Mesothelial cell of epicardium (in vitro differentiated cells): ENCODE data around the gene ARHGAP18. TPM values are rescaled to one million over a fixed set of nuclear protein-coding genes. Genes with fewer than 3 reads are reported as not detected.
A peak's percentile ranks its signal among the peaks of the same experiment; 100 is the strongest.

Experiments used
- DNase-seq, 2 experiments: peaks; one replicate each; pipeline ENCODE4 v3.0.0; 2021; ENCODE audit warnings: low spot score in 2 of 2; ENCODE audit not compliant: unreplicated experiment in 2 of 2
- H3K27ac Mint-ChIP-seq: 2 replicates; pipeline ENCODE4 v1.8.0; 2021; ENCODE audit warnings: mixed read lengths
- H3K27me3 Mint-ChIP-seq: 2 replicates; pipeline ENCODE4 v1.8.0; 2021; ENCODE audit warnings: low read depth, mixed read lengths
- H3K36me3 Mint-ChIP-seq: 2 replicates; pipeline ENCODE4 v1.8.0; 2021; ENCODE audit warnings: mixed read lengths
- H3K4me1 Mint-ChIP-seq: 2 replicates; pipeline ENCODE4 v1.8.0; 2021; ENCODE audit warnings: mixed read lengths
- H3K4me3 Mint-ChIP-seq: 2 replicates; pipeline ENCODE4 v1.8.0; 2021; ENCODE audit warnings: mild to moderate bottlenecking, moderate library complexity, mixed read lengths
- H3K9me3 Mint-ChIP-seq: 2 replicates; pipeline ENCODE4 v1.8.0; 2021; ENCODE audit warnings: mixed read lengths
- CTCF ChIP-seq: fragments of 200-600 bp; sonication (generic); IDR thresholded peaks from one replicate; pipeline ENCODE4 v1.5.0; 2021; ENCODE audit warnings: antibody characterized with exemption; ENCODE audit not compliant: unreplicated experiment
- total RNA-seq: library from RNA; stranded (reverse); gene quantifications from 3 replicates; pipeline ENCODE4 v1.2.1, GENCODE V29; 2021

ARHGAP18 gene
- total RNA-seq, 1 donor from 2014 or later = 10.5 TPM

- TF ChIP-seq CTCF = no peak
- no peak overlapping the region for H3K4me3 Mint-ChIP-seq
- H3K9me3 Mint-ChIP-seq = peaks cover 5% of the 10 kb centered on the region
- peaks cover 22% of the 10 kb centered on the region for H3K4me1 Mint-ChIP-seq
- no peaks in the 10 kb centered on the region for H3K27me3 Mint-ChIP-seq
- no peak overlapping the region for H3K27ac Mint-ChIP-seq
- peaks cover 12% of the 10 kb centered on the region for H3K36me3 Mint-ChIP-seq
- no peak for DNase-seq
Observed at GRCh38 chr6:129614464-129614863, 95.5 kb downstream of the ARHGAP18 start.

DNA sequence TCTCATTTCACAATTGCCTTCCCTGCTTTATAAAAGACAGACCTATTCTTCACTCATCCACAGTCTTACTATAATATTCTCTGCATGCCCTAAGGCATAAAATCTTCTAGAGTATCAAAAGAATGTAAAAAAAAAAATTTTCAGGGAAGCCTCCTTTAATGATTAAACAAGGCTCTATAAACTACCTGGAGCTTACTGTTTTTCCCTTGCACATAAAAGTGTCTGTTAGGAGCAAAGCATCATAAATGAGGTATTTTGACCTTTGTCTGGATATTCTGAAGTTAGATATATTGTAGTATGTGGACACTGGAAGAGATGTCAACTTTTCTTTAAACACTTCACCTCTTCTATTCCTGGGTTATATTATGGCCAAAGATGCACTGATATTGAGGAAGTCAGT, 97.5 kb downstream of the ARHGAP18 start:
- H3K36me3 Mint-ChIP-seq = peaks cover 8% of the 10 kb centered on the region
- H3K27me3 Mint-ChIP-seq = no peaks in the 10 kb centered on the region
- no peaks in the 10 kb centered on the region for H3K9me3 Mint-ChIP-seq
- peaks cover 32% of the 10 kb centered on the region for H3K4me1 Mint-ChIP-seq
- no peak overlapping the region for H3K4me3 Mint-ChIP-seq
- peak overlapping the region; percentile 10 for H3K27ac Mint-ChIP-seq
- no peak for DNase-seq
- TF ChIP-seq CTCF = no peak

GRCh38 chr6:129609635-129610034, 100.3 kb downstream of the ARHGAP18 start:
- Mint-ChIP-seq H3K27me3 (no peaks in the 10 kb centered on the region), H3K4me1 (peaks cover 34% of the 10 kb centered on the region), H3K36me3 (peaks cover 8% of the 10 kb centered on the region), H3K4me3 (no peak overlapping the region), H3K27ac (no peak overlapping the region), H3K9me3 (no peaks in the 10 kb centered on the region)
- DNase-seq = no peak
- TF ChIP-seq CTCF = no peak

GRCh38 chr6:129608886-129609537, 101.0 kb downstream of the ARHGAP18 start:
- no peak for DNase-seq
- Mint-ChIP-seq H3K9me3 (no peaks in the 10 kb centered on the region), H3K36me3 (peaks cover 8% of the 10 kb centered on the region), H3K27me3 (no peaks in the 10 kb centered on the region), H3K4me3 (no peak overlapping the region), H3K4me1 (peaks cover 37% of the 10 kb centered on the region), H3K27ac (peak overlapping the region; percentile 25)
- TF ChIP-seq CTCF = no peak

- TF ChIP-seq CTCF = no peak
- H3K4me3 Mint-ChIP-seq = no peak overlapping the region
- no peaks in the 10 kb centered on the region for H3K9me3 Mint-ChIP-seq
- no peak overlapping the region for H3K27ac Mint-ChIP-seq
- DNase-seq = no peak
- H3K27me3 Mint-ChIP-seq = no peaks in the 10 kb centered on the region
- peaks cover 36% of the 10 kb centered on the region for H3K4me1 Mint-ChIP-seq
- H3K36me3 Mint-ChIP-seq = peaks cover 8% of the 10 kb centered on the region
Observed at GRCh38 chr6:129607581-129608186, 102.3 kb downstream of the ARHGAP18 start.
